GM12878 (cell line): ENCODE data around the gene DYNLT3. TPM values are rescaled to one million over a fixed set of nuclear protein-coding genes. Genes with fewer than 3 reads are reported as not detected.
A peak's percentile ranks its signal among the peaks of the same experiment; 100 is the strongest.

Experiments
- CUX1 ChIP-seq: IDR thresholded peaks from 2 replicates; pipeline ENCODE4 v1.6.1; 2012; ENCODE audit warnings: improper control_type of control experiment, low read depth, low read length; ENCODE audit not compliant: insufficient replicate concordance
- ESRRA ChIP-seq: IDR thresholded peaks from 2 replicates; pipeline ENCODE4 v1.6.1; 2012; ENCODE audit warnings: mild to moderate bottlenecking, low read length, improper control_type of control experiment
- ETV6 ChIP-seq, 2 experiments: fragments of 450-650 bp in 1 of 2; IDR thresholded peaks in 1 of 2; conservative IDR thresholded peaks in 1 of 2; 2 replicates each; pipeline ENCODE4 v1.6.1; 2014; ENCODE audit warnings: antibody characterized with exemption in 1 of 2, borderline replicate concordance in 1 of 2, low read depth in 1 of 2, mild to moderate bottlenecking in 1 of 2, moderate library complexity in 1 of 2
- HSF1 ChIP-seq: fragments of 150-350 bp; IDR thresholded peaks from 2 replicates; pipeline ENCODE4 v1.6.1; 2014; ENCODE audit warnings: mild to moderate bottlenecking, low read depth, low read length
- JUND ChIP-seq: IDR thresholded peaks from 2 replicates; pipeline ENCODE4 v1.6.1; 2012; ENCODE audit warnings: low read depth, mild to moderate bottlenecking, low read length, improper control_type of control experiment, moderate library complexity
- NRF1 ChIP-seq: conservative IDR thresholded peaks from 2 replicates; pipeline ENCODE4 v1.6.1; 2011; ENCODE audit warnings: mild to moderate bottlenecking, low read depth, low read length, improper control_type of control experiment
- PBX3 ChIP-seq: IDR thresholded peaks from 2 replicates; pipeline ENCODE4 v1.6.1; 2011; ENCODE audit warnings: mild to moderate bottlenecking, low read depth, low read length, moderate library complexity; ENCODE audit not compliant: insufficient replicate concordance
- POLR2A ChIP-seq: IDR thresholded peaks from 2 replicates; pipeline ENCODE4 v1.6.1; 2011; ENCODE audit warnings: low read depth, mild to moderate bottlenecking, low read length
- RCOR1 ChIP-seq: conservative IDR thresholded peaks from 2 replicates; pipeline ENCODE4 v1.6.1; 2012; ENCODE audit warnings: low read depth, low read length, improper control_type of control experiment
- ZBED1 ChIP-seq: IDR thresholded peaks from 2 replicates; pipeline ENCODE4 v1.6.1; 2016; ENCODE audit warnings: borderline replicate concordance
- ZBTB33 ChIP-seq: fragments of 450-650 bp; IDR thresholded peaks from 2 replicates; pipeline ENCODE4 v1.6.1; 2017; ENCODE audit warnings: mild to moderate bottlenecking
- ZNF217 ChIP-seq: fragments of 450-650 bp; IDR thresholded peaks from 2 replicates; pipeline ENCODE4 v1.6.1; 2017; ENCODE audit warnings: antibody characterized with exemption, mild to moderate bottlenecking
- polyA plus RNA-seq, 11 experiments: library from polyadenylated mRNA; depleted of rRNA in 4 of 11; unstranded in 6 of 11; stranded (reverse) in 5 of 11; fragments of >200 nt; fragmentation: Nextera tagmentation in 4 of 11; fragmentation: Illumina TruSeq in 1 of 11; extraction: Ambion mirVana in 4 of 11; extraction: Trizol in 1 of 11; gene quantifications; 1 replicate in 1 of 11; 2 replicates in 10 of 11; pipeline versions ENCODE4 v1.2.1 to v1.2.3, GENCODE V29; 2011 to 2016; ENCODE audit warnings: inconsistent platforms in 2 of 11, missing spikeins in 2 of 11, low read depth in 1 of 11
- total RNA-seq, 4 experiments: library from RNA; depleted of rRNA in 3 of 4; stranded (reverse); fragments of >200 nt in 3 of 4; fragmentation: Illumina TruSeq in 1 of 4; extraction: Trizol in 1 of 4; gene quantifications; 2 replicates each; pipeline versions ENCODE4 v1.2.1 to v1.2.3, GENCODE V29; 2013 to 2021

Gene DYNLT3
- total and polyA plus RNA-seq, 10 of the 15 experiments (the other 5 are each of a cell fraction or from before 2014, with no cell fraction given): 8.0 to 19.2 (median 12.8) TPM

- no peak for TF ChIP-seq CUX1
- TF ChIP-seq ZBED1: no peak
- peak; percentile 66 for TF ChIP-seq POLR2A
- no peak for TF ChIP-seq RCOR1
- TF ChIP-seq HSF1: no peak
- 0 out of 2 replicates have a peak, but pooled peaks have one; percentile 26 for TF ChIP-seq JUND
- no peak for TF ChIP-seq ZNF217
- TF ChIP-seq ETV6 (conservative IDR thresholded peaks at IDR 0.05 in 1 of 2, IDR thresholded peaks at IDR 0.05 in 1 of 2; ENCODE audit: borderline replicate concordance in 1 of 2, low read depth in 1 of 2): no peak
- TF ChIP-seq NRF1: 0 out of 2 replicates have a peak, but pooled peaks have one; percentile 13
- TF ChIP-seq ZBTB33: no peak
- no peak for TF ChIP-seq PBX3
- no peak for TF ChIP-seq ESRRA
- TF ChIP-seq, all 136 proteins: peak for 14
These were observed at the start of gene DYNLT3 (continued) for GRCh38 chrX:37846934-37847732.
